Bronchial epithelial cell (primary cell): ENCODE results near the gene SNX18. TPM values are rescaled to one million over a fixed set of nuclear protein-coding genes. Genes with fewer than 3 reads are reported as not detected.
"Not testable (repeated sequence)": the region's sequence is repeated elsewhere in the genome, so short reads cannot be mapped to it uniquely, and the experiment has no call there.

Source experiments
- DNase-seq: peaks from one replicate; pipeline ENCODE4 v3.0.0-alpha.2; 2010; ENCODE audit warnings: low read depth
- FAIRE-seq: peaks from 2 replicates; lab custom pipeline; 2011; peaks lifted over from hg19 to GRCh38; lab: Jason Lieb, UNC
- H3K27me3 ChIP-seq: 2 replicates; pipeline ENCODE4 v1.5.1; 2011; ENCODE audit warnings: low read length; ENCODE audit not compliant: control insufficient read depth, insufficient read depth
- H3K36me3 ChIP-seq: 2 replicates; pipeline ENCODE4 v1.5.1; 2011; ENCODE audit warnings: low read length; ENCODE audit not compliant: control insufficient read depth, insufficient read depth
- H3K4me3 ChIP-seq: 2 replicates; pipeline ENCODE4 v1.5.1; 2011; ENCODE audit warnings: mild to moderate bottlenecking, low read depth, low read length, control low read depth
- total RNA-seq: library from RNA; depleted of rRNA; stranded (reverse); fragments of >200 nt; gene quantifications from 2 replicates; pipeline ENCODE4 v1.2.1, GENCODE V29; 2014
- TF ChIP-seq, protein P1 (sequence below): IDR thresholded peaks from 2 replicates; pipeline ENCODE4 v1.5.1; 2011; ENCODE audit warnings: mild to moderate bottlenecking, moderate library complexity, low read length, control low read depth, inconsistent platforms; ENCODE audit not compliant: insufficient read depth, severe bottlenecking

SNX18 gene
- total RNA-seq, 1 donor from 2014 or later: 25.8 TPM

DNA sequence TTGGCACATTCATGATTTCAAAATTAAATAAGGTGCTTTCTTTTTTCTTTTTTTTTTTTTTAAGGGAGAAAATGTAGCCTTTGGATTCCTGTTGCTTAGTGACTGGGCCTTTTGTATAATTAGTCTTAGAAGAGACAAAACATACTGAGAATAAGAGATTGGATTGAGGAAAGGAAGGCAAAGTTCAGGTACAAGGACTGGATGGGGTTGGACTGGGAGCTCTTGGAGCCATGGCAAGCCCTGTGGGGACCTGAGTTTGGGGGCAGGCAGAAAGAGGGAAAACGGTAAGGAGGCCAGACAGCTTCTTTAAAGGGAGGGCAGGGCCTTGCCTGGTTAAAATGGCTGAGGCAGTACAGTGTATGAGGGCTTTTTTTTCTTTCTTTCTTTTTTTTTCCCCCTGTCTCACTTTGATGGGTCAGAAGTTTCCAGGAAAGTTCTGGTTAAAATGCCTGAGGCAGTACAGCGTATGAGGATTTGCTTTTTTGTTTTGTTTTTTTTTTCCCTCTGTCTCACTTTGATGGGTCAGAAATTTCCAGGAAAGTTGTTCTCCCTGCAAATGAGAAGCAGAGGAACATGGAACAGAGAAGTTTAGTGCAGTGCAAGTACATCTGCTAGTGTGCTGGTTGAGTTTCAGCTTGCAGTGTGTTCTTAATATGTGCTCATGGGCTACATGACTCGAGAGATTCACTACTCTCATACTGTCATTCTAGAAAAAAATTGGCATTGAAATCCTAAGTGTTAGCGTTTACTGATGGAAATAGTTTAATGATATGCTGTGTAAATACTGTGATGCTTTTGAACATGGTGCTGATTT lies 16.8 kb downstream of the SNX18 start:
- no peaks in the 10 kb centered on the region for H3K27me3 ChIP-seq
- no peak for FAIRE-seq
- no peak overlapping the region for H3K4me3 ChIP-seq
- H3K36me3 ChIP-seq: no peaks in the 10 kb centered on the region
- no peak for DNase-seq
- TF ChIP-seq, protein P1, sequence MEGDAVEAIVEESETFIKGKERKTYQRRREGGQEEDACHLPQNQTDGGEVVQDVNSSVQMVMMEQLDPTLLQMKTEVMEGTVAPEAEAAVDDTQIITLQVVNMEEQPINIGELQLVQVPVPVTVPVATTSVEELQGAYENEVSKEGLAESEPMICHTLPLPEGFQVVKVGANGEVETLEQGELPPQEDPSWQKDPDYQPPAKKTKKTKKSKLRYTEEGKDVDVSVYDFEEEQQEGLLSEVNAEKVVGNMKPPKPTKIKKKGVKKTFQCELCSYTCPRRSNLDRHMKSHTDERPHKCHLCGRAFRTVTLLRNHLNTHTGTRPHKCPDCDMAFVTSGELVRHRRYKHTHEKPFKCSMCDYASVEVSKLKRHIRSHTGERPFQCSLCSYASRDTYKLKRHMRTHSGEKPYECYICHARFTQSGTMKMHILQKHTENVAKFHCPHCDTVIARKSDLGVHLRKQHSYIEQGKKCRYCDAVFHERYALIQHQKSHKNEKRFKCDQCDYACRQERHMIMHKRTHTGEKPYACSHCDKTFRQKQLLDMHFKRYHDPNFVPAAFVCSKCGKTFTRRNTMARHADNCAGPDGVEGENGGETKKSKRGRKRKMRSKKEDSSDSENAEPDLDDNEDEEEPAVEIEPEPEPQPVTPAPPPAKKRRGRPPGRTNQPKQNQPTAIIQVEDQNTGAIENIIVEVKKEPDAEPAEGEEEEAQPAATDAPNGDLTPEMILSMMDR: no peak

DNA sequence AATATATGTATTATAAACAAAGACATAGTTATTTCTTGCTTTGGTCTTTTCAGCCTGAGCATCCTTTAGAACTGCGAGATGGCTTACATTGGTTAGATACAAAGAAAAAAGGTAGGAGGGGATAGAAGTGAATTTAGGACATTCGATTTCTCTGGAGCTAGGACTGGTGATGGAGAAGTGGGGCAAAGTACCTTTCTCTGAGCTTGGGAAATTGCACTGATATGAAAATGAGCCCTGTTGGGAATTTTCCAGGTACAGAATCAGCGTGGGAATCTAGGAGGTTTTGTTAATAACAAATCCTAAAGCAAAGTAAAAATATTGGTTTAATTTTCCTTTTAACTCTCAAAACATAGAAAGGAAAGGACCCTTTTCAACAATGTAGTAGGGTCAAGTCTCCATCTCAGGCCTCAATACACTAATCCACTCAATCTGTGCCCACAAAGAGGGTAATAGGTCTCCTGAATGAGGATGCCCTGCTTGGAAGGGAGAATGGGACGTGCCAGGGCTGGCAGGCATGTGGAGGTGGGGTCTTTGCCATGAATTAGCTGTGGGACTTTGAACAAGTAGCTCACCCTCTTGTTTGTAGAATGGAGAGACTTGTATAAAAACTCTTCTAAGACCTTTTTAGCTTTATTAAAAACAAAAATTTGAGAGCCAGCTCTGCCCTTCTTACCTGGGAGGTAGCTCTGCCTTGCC lies 17.7 kb downstream of the SNX18 start:
- Histone ChIP-seq H3K4me3 (no peak overlapping the region), H3K27me3 (no peaks in the 10 kb centered on the region), H3K36me3 (no peaks in the 10 kb centered on the region)
- no peak for FAIRE-seq
- TF ChIP-seq, protein P1: no peak
- no peak for DNase-seq

DNA sequence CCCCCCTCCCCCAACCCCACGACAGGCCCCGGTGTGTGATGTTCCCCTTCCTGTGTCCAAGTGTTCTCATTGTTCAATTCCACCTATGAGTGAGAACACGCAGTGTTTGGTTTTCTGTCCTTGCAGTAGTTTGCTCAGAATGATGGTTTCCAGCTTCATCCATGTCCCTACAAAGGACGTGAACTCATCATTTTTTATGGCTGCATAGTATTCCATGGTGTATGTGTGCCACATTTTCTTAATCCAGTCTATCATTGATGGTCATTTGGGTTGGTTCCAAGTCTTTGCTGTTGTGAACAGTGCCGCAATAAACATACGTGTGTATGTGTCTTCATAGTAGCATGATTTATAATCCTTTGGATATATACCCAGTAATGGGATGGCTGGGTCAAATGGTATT lies 18.8 kb downstream of the SNX18 start:
- DNase-seq, H3K4me3 ChIP-seq, FAIRE-seq, H3K36me3 ChIP-seq, H3K27me3 ChIP-seq: not testable (repeated sequence)

DNA sequence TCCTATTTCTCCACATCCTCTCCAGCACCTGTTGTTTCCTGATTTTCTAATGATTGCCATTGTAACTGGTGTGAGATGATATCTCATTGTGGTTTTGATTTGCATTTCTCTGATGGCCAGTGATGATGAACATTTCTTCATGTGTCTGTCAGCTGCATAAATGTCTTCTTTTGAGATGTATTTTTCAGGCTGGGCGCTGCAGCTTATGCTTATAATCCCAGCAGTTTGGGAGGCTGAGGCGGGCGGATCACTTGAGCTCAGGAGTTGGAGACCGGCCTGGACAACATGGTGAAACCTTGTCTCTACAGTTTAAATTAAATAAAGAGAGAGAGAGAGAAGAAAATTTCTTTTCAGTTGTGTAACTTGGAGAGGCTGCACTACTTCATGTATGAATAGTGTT lies 19.3 kb downstream of the SNX18 start:
- H3K36me3 ChIP-seq, H3K4me3 ChIP-seq, FAIRE-seq, DNase-seq, H3K27me3 ChIP-seq: not testable (repeated sequence)

DNA sequence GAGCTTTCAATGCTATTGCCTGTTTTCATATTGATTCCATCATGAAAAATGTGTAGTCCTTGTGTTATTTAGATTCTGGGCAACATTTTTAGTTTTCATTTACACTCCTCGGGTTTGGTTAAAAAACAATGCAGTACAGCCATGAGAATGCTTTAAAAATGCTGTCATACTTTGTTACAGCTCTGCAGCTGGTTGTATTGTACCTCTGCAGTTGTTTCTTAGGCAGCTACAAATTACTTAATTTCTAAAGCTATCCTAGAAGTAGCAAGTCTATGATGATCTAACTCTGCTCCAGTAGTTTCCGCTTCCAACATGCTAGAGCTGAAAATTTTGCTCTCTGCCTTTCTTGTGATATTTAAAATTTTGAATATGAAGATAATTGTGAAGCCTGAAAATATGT lies 20.2 kb downstream of the SNX18 start:
- no peak for DNase-seq
- H3K4me3 ChIP-seq: no peak overlapping the region
- no peaks in the 10 kb centered on the region for H3K36me3 ChIP-seq
- FAIRE-seq: no peak
- TF ChIP-seq, protein P1: no peak
- H3K27me3 ChIP-seq: no peaks in the 10 kb centered on the region

DNA sequence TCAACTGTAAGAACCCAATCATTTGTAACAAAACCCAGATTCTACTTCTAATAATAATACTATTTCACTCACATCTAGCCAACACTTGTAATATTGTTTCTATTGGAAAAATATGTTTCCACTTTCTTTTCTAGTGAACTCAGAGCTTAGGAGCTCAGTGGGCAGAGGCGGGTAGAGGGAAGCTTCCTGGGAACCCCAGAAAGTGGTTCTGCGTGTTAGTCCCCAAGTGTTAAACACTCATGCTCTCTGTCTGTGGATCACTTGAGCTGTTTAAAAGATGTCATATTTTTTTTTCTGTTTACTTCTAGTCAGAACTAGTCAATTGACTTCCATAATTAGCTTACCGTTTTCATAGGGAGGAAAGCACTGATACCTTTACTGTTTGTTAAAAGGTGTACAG lies 20.6 kb downstream of the SNX18 start:
- FAIRE-seq: no peak
- peaks cover 1% of the 10 kb centered on the region for H3K36me3 ChIP-seq

More for the DNA sequence above, 20.6 kb downstream of the SNX18 start:
- DNase-seq: no peak
- Histone ChIP-seq H3K27me3 (no peaks in the 10 kb centered on the region), H3K4me3 (no peak overlapping the region)
- TF ChIP-seq, protein P1: no peak
